Vagina (tissue), 2 donors: ENCODE data around the gene ISOC2. TPM values are rescaled to one million over a fixed set of nuclear protein-coding genes. Genes with fewer than 3 reads are reported as not detected.
"Not testable (repeated sequence)": the region's sequence is repeated elsewhere in the genome, so short reads cannot be mapped to it uniquely, and the experiment has no call there.

Experiments
- DNase-seq, 2 donors: peaks; one replicate each; pipeline ENCODE4 v3.0.0-alpha.2; 2017; ENCODE audit errors: extremely low spot score in 2 of 2
- H3K27ac ChIP-seq: fragments of 200-600 bp; sonication (generic); one replicate; pipeline ENCODE4 v1.5.1; 2019
- H3K27me3 ChIP-seq: fragments of 200-600 bp; sonication (generic); one replicate; pipeline ENCODE4 v1.5.1; 2019
- H3K36me3 ChIP-seq, 2 donors: fragments of 200-600 bp; sonication (generic); one replicate each; pipeline ENCODE4 v1.5.1; 2017 to 2019
- H3K4me1 ChIP-seq: fragments of 200-600 bp; sonication (generic); one replicate; pipeline ENCODE4 v1.5.1; 2019
- H3K4me3 ChIP-seq, 2 donors: fragments of 200-600 bp; sonication (generic); 1 replicate in 1 of 2; 2 replicates in 1 of 2; pipeline ENCODE4 v1.5.1; 2016 to 2019
- H3K9me3 ChIP-seq: fragments of 200-600 bp; sonication (generic); one replicate; pipeline ENCODE4 v1.5.1; 2019
- CTCF ChIP-seq, 3 experiments: fragments of 450-650 bp in 2 of 3; fragments of 200-600 bp in 1 of 3; sonication (generic) in 1 of 3; IDR thresholded peaks; one replicate each; pipeline ENCODE4 v1.5.1; 2017 to 2019; ENCODE audit warnings: antibody characterized with exemption in 3 of 3, mild to moderate bottlenecking in 2 of 3, moderate library complexity in 2 of 3
- POLR2A ChIP-seq, 2 donors: fragments of 450-650 bp; IDR thresholded peaks; one replicate each; pipeline ENCODE4 v1.6.1; 2017; ENCODE audit warnings: antibody characterized with exemption in 2 of 2, mild to moderate bottlenecking in 2 of 2, moderate library complexity in 2 of 2
- POLR2AphosphoS5 ChIP-seq, 2 donors: sonication (generic); formaldehyde crosslinking; IDR thresholded peaks; one replicate each; pipeline ENCODE4 v1.9.0; 2017; ENCODE audit warnings: antibody characterized with exemption in 2 of 2, mild to moderate bottlenecking in 2 of 2, low read depth in 1 of 2; ENCODE audit not compliant: insufficient read depth in 1 of 2
- intact Hi-C: fragments of 100-400 bp; cut with DNase I; formaldehyde crosslinking; loops from one replicate; pipeline ENCODE4 v1.15.1; 2023
- total RNA-seq: library from RNA; depleted of rRNA; stranded (reverse); fragments of >200 nt; gene quantifications from one replicate; pipeline ENCODE4 v1.2.3, GENCODE V29; 2016

ISOC2 gene
- total RNA-seq, 1 donor from 2014 or later: 61.4 TPM

DNA sequence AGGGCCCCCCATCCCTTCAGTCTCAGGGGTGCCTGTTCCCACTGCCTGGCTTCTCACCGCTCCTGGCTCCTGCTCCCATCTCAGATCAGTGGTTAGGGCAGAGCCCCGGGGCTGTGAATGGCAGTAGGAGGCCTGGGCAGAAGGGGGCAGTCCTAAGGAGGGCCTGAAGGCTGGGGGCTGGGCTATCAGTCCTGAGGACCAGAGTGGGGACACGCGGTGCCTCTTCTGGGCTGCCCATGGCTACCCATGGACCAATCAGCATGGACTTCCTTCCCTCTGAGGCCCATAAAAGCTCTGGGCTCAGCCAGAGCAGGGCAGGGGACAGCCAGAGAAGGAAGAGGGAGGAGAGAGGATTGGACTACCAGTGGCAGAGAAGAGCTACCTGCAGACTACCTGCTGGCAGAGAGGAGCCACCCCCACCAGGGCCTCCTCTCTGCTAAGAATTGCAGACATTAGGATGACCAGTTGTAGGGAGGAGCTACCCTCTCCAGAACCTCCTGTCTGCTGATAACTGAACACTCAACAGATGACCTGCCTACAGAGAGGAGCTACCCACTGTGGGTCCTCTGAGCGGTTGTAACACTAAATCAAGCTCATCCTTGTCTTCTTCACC, 41.7 kb downstream of the ISOC2 start:
- H3K4me1 ChIP-seq: no peaks in the 10 kb centered on the region
- H3K36me3 ChIP-seq: no peaks in the 10 kb centered on the region
- H3K27ac ChIP-seq: no peak overlapping the region
- no peak overlapping the region for H3K4me3 ChIP-seq
- H3K9me3 ChIP-seq: no peaks in the 10 kb centered on the region
- intact Hi-C loops: loop anchor here (10.0 kb wide), 1 partner anchor 275 kb away; the partner anchor contains the start of gene TNNT1
- no peak for TF ChIP-seq POLR2AphosphoS5 (IDR thresholded peaks at IDR 0.05; ENCODE audit: insufficient read depth in 1 of 2, low read depth in 1 of 2)
- no peak for TF ChIP-seq CTCF (IDR thresholded peaks at IDR 0.05)
- TF ChIP-seq POLR2A (IDR thresholded peaks at IDR 0.05): no peak
- H3K27me3 ChIP-seq: no peaks in the 10 kb centered on the region
- DNase-seq: no peak

DNA sequence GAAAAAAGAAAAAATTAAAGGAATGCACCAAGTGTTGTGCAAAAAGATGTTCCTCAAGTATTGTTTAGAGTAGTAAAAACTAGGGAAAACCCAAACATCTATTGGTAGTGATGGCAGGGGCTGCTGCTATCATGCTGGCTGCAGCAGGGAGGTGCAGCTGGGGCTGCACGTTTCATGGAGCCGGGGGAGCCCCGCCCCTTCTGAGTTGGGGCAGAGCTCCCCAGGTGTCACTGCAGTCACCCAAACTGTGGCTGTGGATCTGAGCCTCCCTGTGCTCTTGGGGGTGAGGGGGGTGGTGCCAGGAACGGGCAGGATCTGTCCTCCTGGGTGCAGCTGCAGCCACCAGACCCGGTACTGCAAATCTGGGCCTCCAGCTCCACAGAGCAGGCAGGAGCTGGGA, 42.3 kb downstream of the ISOC2 start:
- intact Hi-C loops: loop anchor here (10.0 kb wide), 1 partner anchor 274 kb away; the partner anchor contains the start of gene TNNT1
- H3K36me3 ChIP-seq: no peaks in the 10 kb centered on the region
- no peaks in the 10 kb centered on the region for H3K27me3 ChIP-seq

GRCh38 chr19:55418185-55418584, 43.3 kb downstream of the ISOC2 start:
- Histone ChIP-seq H3K36me3 (no peaks in the 10 kb centered on the region), H3K4me1 (no peaks in the 10 kb centered on the region), H3K4me3 (no peak overlapping the region), H3K27ac (no peak overlapping the region), H3K27me3 (no peaks in the 10 kb centered on the region), H3K9me3 (no peaks in the 10 kb centered on the region)
- DNase-seq: no peak
- no peak for TF ChIP-seq POLR2A (IDR thresholded peaks at IDR 0.05)
- TF ChIP-seq CTCF (IDR thresholded peaks at IDR 0.05): peak; percentile 40 to 53 (median 50)
- intact Hi-C loops: loop anchor here (10.0 kb wide), 1 partner anchor 273 kb away; the partner anchor contains the start of gene TNNT1

More for the DNA sequence above, 42.3 kb downstream of the ISOC2 start:
- H3K4me1 ChIP-seq: no peaks in the 10 kb centered on the region
- no peak overlapping the region for H3K4me3 ChIP-seq
- no peaks in the 10 kb centered on the region for H3K9me3 ChIP-seq
- DNase-seq: no peak
- no peak overlapping the region for H3K27ac ChIP-seq
- no peak for TF ChIP-seq POLR2AphosphoS5 (IDR thresholded peaks at IDR 0.05; ENCODE audit: insufficient read depth in 1 of 2, low read depth in 1 of 2)
- no peak for TF ChIP-seq CTCF (IDR thresholded peaks at IDR 0.05)
- TF ChIP-seq POLR2A (IDR thresholded peaks at IDR 0.05): no peak

DNA sequence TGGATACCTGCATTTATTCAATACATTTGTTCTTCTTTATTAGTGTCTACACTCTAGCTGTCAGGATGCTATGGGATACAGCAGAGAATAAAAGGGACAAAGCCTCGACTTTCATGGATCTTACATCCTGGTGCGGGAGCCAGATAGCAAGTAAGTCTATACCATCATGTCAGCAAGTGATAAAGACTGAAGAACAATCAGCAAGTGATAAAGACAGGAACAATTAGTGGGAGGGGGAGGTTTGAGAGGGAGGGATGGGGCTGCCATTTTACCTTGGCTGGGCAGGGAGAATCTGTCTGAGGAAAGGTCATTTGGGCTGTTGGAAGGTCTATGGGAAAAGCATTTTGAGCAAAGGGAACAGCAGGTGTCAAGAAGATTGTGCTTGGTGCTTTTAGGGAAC, 51.3 kb downstream of the ISOC2 start:
- TF ChIP-seq POLR2A (IDR thresholded peaks at IDR 0.05) (no peak), CTCF (IDR thresholded peaks at IDR 0.05) (no peak), POLR2AphosphoS5 (IDR thresholded peaks at IDR 0.05; ENCODE audit: insufficient read depth in 1 of 2, low read depth in 1 of 2) (no peak)
- H3K9me3 ChIP-seq: no peaks in the 10 kb centered on the region
- H3K27ac ChIP-seq: no peak overlapping the region
- intact Hi-C loops: loop anchor here (10.0 kb wide), 1 partner anchor 265 kb away; the partner anchor contains the start of gene TNNT1
- H3K4me1 ChIP-seq: peaks cover 26% of the 10 kb centered on the region
- H3K36me3 ChIP-seq: peaks cover 0 to 5% of the 10 kb centered on the region in 2 donors
- no peak for DNase-seq
- H3K4me3 ChIP-seq: no peak overlapping the region
- no peaks in the 10 kb centered on the region for H3K27me3 ChIP-seq

DNA sequence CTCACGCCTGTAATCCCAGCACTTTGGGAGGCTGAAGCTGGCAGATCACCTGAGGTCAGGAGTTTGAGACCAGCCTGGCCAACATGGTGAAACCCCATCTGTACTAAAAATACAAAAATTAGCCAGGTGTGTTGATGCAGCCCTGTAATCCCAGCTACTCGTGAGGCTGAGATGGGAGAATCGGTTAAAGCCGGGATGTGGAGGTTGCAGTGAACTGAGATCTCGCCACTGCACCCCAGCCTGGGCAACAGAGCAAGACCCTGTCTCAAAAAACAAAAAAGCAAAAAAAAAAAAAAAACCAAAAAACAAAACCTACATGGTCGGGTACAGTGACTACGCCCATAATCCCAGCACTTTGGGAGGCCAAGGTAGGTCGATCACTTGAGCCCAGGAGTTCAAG, 52.3 kb downstream of the ISOC2 start:
- not testable (repeated sequence) for H3K27me3 ChIP-seq, H3K4me3 ChIP-seq, H3K9me3 ChIP-seq, DNase-seq
- Histone ChIP-seq H3K27ac (peak overlapping the region; percentile 92), H3K36me3 (peaks cover 0 to 11% of the 10 kb centered on the region in 2 donors), H3K4me1 (peaks cover 26% of the 10 kb centered on the region)
- intact Hi-C loops: loop anchor here (10.0 kb wide), 1 partner anchor 196 kb away; the partner anchor contains the start of genes ZNF524 and ZNF865
